NCI-H748 (cell line): ENCODE data around the gene DCAF10.
"Not testable (repeated sequence)": the region's sequence is repeated elsewhere in the genome, so short reads cannot be mapped to it uniquely, and the experiment has no call there.

Experiments used
- DNase-seq: peaks from one replicate; lab custom pipeline; 2025; ENCODE audit not compliant: unreplicated experiment; lab: John Stamatoyannopoulos, UW

DCAF10 gene

DNA sequence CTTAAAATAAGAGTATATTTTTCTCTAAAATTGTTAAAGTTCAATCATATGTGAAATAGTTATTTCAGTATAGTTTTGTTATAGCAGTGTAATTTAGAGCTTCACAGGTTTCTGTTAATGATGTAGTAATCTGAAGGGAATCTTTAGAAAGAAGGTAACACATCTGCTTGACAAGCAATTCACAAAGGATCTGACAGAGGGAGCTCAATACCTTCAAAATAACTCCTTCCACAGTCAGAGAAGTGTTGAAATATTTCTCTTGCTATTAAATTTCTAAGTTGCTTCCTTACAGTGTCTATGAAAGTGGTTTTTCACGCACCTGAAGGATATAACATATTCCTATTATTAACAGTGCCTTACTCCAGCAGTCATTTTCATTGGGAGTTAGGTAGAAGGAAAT, 58.4 kb downstream of the DCAF10 start:
- DNase-seq, result no peak

DNA sequence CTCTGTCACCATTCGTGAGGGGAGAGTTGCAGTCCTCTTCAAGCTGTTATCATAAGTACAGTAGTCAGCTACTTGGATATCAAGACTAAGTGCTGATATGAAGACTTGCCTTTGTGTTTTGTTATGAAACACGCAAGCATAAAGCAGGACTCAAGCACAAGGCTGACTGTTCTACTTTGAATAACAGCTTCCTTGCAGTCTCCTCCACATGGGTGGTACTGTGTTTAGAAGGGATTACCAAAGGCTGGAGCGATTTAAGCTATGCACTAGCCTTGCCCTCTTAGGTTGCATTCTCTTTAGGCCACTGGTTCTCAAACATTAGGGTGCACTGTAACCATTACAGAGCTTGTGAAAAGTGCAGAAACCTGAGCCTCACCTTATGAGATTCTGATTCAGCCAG, 61.9 kb downstream of the DCAF10 start:
- no peak for DNase-seq

DNA sequence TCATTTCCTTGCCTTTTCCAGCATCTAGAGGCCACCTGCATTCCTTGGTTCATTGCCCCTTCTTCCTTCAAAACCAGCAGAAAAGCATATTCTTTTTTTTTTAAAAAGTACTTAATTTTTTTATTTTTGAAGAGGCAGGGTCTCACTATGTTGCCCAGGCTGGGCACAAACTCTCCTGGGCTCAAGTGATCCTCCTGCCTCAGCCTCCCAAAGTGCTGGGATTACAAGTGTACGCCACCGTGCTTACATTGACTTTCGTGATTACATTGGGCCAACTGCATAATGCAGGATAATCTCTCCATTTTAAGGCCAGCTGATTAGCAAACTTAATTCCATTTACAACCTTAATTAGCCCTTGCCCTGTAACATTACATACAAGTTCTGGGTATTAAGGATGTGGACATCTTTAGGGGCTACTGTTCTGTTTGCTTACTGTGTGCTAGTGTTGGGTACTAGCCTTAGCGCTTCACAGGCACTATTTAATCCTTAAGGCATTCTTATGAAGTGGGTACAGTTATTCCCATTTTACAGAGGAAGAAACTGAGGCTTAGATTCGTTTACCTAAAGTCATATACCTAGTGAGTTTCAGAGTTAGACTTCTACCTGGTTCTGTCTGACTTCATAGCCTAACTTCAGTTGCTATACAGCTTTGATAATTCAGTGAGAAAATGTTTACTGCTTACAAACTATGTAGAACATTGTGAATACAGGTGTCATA, 69.6 kb downstream of the DCAF10 start:
- no peak for DNase-seq

DNA sequence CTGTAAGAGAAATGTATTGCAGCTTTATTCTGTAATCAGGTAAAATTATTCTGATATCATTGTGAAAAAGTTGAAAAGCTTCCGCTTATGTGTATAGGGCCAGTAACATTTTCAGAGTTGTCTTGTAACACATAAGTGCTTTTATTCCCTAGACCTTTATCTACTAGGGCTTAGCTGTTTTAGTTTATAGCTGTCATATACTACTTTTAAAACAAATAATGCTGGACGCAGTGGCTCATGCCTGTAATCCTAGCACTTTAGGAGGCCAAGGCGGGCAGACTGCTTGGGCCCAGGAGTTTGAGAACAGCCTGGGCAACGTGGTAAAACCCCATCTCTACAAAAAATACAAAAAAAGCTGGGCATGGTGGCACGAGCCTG, 70.2 kb downstream of the DCAF10 start:
- DNase-seq, result no peak

DNA sequence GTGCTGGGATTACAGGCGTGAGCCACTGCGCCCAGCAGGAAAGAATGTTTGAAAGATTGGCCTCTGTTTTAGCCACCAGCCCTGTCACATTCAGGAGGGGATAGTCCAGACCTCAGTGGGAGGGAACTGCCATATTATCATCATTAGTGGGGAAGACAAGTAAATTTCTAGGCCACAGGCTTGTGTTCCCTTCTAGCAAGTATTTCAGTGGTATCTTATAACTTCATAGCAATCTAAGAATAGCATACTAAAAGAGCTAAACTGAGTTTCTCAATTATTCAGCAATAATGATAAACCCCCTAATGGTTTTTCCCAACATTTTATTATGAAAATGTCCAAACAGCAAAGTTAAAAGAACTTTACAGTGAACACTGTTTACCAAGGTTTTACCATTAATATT, 73.4 kb downstream of the DCAF10 start:
- no peak for DNase-seq

DNA sequence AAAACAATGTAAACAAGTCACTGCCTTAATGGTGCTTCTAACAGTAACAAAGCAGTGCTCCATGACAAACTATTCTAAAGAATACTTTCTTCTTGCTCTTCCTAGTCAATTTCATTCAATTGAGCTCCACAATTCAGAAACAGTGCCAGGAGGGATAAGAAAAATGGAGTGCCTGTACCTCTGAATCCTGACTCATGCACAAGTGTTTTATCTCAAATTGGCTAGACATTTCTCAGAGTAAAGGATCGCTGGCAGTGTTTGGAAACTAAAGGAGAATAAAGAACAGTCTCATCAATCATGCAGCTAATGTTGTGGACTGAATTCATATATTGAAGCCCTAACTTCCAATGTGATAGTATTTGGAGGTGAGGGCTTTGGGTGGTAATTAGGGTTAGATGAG, 75.8 kb downstream of the DCAF10 start:
- no peak for DNase-seq

DNA sequence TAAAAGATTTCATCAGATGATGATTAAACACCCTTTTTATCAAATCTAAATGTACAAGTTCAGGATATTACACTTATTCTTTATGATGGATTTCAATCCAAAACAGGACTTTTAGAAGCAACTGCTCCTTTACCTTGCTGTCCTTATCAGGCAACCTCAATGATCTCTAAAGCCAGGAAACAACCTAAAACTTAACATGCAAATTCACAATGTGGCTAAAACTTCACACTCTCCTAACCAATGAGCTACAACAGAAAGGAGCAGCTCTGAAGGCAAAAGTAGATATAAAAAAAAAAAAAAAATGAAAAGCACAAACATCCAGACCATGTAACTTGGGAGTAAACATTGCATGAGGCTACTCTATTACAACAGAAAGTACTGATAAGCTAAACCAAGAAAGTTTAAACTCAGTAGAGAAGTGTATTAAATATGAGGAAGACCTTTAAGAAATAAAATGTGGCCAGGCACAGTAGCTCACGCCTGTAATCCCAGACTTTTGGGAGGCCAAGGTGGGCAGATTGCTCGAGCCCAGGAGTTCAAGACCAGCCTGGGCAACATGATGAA, 80.4 kb downstream of the DCAF10 start:
- no peak for DNase-seq

DNA sequence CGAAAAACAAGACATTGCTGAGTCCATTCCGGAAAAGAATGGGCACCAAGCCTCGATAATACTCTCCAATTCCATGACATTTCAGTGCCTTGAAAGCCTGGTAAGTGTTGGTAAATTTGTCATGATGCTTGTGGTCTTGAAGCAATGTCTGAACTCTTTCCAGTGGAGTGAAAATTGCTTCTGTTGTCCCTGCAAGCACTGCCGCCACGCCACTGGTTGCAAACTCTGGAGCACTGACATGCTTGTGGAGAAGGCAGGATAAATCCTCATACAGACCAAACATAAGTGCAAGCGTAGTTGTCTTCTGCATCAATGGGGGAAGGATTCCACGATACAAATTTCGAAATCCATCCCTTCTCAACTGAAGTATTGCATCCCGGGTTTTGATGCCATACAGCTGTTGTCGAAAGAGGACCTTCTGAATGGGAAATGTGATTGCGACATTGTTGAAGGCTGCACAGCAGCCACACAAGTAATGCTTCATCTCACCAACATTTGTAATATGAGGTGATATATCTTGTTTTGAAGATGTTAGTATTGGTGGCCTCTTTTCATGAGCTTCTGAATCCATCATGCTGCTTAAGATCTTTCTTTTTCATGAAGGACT, 87.5 kb downstream of the DCAF10 start:
- not testable (repeated sequence) for DNase-seq

DNA sequence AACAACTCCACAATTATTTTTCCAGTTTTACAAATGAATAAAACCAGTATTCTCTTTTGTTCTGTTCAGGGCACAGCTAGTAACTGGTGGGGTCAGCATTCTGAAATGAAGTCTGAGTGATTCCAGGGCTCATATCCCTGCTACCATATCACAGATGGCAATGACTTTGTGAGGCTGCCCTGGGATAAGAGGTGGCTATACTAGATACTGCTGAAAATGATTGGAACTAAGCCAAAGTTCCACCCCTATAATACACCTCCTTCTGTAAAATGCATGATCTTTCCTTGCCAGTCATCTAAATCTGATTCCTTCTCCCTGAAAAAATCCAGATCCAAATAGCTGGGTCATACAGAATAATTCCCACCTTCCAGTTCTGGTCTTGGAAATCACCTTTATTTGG, 88.9 kb downstream of the DCAF10 start:
- DNase-seq, result no peak

DNA sequence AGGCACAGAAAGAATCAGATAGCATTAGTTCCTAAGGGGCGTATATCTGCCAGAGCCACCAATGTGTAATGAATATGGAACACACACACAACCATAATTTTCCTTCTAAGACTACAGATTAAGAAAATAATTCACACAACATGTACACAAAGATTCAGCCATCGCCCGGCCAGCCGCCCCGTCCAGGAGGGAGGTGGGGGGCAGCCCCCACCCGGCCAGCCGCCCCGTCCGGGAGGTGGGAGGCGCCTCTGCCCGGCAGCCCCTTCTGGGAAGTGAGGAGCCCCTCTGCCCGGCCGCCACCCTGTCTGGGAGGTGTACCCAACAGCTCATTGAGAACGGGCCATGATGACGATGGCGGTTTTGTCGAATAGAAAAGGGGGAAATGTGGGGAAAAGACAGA, 90.4 kb downstream of the DCAF10 start:
- DNase-seq, result not testable (repeated sequence)

DNA sequence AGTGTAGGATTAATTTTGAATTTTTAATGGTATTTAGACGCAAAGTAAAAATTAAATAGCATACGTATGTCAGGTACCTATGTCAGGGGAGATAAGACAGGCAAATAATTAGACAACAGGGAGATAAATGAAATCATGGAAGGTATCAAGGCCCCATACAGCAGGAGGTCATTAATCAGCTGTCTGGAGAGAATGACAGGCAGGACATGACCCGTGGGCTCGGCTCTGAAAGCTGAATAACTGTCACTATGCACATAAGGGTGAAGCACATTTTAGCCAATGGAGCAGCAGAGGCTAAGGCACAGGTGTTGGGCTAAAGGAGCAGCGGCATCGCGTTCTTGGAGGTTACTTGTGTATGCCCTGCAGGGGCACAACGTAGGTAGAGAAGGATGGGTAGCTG, 91.5 kb downstream of the DCAF10 start:
- DNase-seq, result no peak

DNA sequence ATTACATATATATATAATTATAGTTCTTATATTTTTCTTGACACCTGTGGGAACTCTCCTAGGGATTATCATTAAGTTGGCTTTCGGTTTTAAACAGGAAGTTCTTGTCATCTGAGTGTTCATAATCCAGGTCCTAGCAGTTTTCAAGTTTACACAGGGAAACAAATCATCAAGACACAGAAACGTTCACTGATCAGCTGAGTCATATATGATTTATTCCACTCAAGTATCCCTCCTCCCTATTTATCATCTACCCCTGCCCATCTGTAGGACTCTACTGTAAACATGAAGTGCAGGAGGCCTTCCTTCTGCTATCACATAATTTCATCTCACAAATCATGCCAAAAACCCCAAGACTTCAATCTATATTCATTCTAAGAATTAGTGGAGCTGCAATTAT, 97.1 kb downstream of the DCAF10 start:
- no peak for DNase-seq

DNA sequence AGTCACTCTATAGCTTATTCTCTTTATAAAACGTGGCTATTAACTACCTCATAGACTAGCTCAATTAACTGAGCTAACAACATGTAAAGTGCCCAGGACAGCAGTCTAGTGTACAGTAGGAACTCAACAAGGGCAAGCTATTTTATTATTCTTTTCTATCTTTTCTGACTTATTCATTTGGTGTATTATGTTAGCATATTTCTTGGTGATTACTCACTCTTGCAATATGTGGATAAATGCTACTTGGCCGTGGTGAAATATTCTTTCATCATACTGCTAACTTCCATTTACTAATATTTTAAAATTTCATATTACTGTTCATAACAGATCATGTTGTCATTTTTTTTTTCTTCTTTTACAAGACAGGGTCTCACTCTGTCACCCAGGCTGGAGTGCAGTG, 98.4 kb downstream of the DCAF10 start:
- no peak for DNase-seq

DNA sequence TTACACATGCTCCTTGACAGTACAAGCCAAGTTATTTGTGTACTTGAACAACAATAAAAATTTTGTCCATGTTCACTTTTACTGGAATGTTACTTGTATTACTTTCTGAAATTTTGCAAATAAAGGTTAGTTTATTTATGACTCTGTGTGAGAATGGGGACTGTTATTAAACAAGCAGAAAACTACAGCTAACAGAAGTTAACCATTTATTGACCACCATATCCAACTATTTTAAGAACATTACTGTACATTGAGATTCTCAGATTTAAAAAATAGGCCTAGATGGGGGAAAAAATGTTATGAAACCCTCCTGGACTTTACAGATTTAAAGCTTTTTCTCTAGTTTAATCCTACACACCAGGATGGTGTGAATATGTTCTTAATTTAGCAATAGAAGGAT, 101.5 kb downstream of the DCAF10 start:
- no peak for DNase-seq

DNA sequence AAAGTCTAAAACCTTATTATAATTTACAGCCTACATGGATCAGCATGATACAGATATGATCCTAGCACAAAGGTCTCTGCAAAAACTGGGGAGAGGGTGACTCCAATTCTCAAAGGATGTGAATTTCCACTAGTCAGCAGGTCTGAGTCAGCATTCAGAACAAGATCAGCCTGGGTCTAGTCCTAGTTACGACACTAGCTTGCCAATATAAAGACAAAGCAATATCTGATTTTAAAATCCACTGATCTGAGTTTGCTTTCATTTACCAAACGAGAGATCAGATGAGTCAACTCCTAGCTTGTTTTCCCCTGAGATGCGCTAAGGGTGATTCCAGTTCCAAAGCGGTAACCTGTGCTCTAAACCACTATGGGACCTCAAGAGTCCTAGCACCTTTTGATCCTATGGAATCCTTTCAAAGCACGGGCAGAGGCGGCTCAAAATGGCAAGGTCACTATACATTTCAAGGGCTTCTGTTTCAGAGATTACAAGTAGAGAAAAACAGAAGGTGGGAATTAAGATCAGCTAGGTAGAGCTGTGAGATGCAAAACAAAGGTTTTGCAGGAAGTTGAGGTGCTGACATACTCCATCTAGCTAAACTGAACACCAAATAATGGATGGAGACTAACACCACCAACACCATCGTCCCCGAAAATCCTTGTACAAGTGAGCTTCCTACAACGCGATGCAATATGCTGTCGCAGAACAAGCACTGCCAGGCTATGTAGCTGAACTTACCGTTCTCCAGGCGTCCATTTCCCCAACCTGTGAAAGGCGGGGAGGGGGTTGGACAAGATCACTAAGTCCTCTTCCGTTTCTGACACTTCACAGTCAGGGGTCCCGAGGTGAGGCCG, 102.4 kb downstream of the DCAF10 start:
- peak; percentile 70 for DNase-seq

DNA sequence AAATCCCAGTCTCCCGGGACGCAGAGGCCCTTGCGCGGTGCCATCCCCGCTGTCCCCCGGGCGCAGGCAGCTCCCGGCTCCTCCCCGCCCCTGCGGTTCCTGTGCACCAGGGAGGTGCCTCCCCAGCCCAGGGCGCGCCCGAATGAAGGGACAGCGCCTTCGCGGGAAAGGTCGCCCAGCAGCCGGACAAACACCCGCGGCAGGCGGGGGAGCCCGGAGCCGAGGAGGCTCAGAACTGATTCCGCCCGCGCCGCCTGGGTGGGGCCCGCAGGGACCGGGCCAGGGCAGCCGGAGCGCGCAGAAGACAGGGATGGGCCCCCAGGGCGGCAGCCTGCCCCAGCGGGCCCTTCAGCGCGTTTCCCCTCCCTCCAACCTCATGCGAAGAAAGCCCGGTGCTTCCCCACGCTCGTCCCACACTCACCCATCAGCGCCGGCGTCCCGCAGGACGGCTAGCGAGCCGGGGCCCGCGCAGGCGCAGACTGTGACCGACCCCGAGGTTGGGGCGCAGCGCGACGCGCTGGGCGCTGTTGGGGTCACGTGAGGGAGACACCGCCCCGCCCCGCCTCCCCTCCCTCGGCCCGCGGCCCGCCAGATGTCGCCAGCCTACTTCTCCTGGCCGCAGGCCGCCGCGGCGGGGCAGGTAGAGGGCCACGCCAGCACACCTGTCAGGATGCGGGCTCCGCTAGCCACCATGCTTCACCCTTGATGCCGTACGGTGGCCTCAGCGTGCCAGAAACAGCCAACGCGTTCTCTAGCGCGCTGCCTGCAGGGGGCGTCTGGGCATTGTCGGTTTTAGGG, 103.2 kb downstream of the DCAF10 start, which contains the start of gene SLC25A51:
SLC25A51 (minus strand) TSS at position 481 of the 798 bp plus-strand sequence. CDS start 15,577 bp downstream, outside the sequence.
- DNase-seq, result peak; percentile 95

DNA sequence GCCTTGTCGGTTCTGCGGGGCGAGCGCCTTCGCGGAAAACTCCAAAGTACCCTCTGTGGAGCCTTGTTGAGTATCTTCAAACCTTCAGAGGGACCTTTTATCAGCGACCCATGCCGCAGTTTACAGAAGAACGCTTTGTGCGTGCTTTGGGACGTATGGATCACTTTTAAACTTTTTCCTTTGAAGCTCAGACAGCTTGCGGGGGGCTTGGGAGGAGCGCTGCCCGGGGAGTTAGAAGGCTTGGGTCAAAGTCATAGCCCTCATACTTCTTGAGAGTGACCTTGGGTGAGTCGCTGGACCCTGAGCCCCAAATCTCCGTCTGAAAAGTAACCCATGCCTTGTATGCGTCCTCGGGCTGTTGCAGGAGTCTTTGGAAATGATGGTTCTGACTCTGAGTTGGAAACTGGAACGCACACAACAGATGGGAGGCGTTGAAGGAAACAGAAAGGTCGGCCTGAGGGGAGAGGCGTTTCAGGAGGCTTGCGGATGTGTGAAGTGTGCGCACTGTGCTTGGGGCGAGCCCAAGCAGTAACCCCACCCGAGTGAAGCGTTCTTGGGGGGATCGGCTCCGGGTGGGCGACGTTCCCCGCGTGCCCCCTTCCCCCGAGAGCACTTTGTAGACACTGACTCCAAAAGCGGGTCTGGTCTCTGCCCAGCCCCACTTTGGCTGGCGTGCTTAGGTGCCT, 104.0 kb downstream of the DCAF10 start:
- DNase-seq, result peak; percentile 55

DNA sequence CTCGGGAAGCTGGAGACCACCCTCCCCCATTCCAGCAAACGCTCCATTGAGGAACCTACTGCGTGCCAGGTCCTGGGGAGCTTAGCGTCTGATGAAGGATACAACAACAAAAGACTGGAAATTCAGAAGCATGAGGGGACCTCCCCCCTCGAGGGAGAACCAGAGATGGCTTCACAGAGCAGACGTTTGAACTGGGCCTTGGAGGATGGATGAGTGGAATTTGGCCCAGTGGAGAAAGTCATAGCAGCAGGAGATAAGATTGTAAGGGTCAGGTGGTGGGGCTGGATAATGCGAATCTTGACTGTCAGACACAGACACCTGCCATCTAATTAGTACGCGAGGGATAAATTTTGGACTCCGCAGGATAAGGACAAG, 104.5 kb downstream of the DCAF10 start:
- DNase-seq, result no peak

DNA sequence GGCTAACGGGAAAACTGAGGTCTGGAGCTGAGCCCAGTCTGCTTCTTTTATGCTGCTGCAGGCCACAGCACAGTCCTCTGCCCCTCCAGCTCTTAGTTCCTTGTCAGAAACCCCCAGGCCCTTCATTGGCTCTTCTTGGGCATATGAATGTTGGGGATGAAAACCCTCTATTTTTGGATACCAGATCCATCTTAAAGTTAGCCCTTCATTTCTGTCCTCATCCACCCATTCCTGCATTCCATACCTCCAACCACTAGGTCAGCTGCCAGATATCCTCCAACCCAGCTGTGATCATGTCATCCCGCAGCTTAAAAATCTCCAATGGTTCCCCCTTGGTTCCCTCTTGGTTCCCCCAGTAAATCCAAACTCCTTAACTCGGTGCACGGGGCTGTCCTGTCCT, 105.2 kb downstream of the DCAF10 start:
- no peak for DNase-seq
